Left lung (tissue), 10 donors: ENCODE measurements around the gene SECISBP2. TPM values are rescaled to one million over a fixed set of nuclear protein-coding genes. Genes with fewer than 3 reads are reported as not detected.
"Not testable (repeated sequence)": the region's sequence is repeated elsewhere in the genome, so short reads cannot be mapped to it uniquely, and the experiment has no call there.

Experiments
- ATAC-seq: fragments of 200-7000 bp; cut with Tn5 transposase; one replicate; pipeline ENCODE4 v1.9.1; 2020; ENCODE audit warnings: moderate library complexity
- DNase-seq, 4 donors: peaks; one replicate each; pipeline ENCODE4 v3.0.0-alpha.2; 2013 to 2020
- H3K27ac ChIP-seq, 2 donors: fragments of 200-600 bp; sonication (generic) in 1 of 2; one replicate each; pipeline versions ENCODE4 v1.5.0 to v1.8.0; 2020 to 2021
- H3K27me3 ChIP-seq, 2 donors: fragments of 200-600 bp; sonication (generic) in 1 of 2; one replicate each; pipeline versions ENCODE4 v1.5.0 to v1.8.0; 2020 to 2021
- H3K36me3 ChIP-seq, 2 donors: fragments of 200-600 bp; sonication (generic) in 1 of 2; one replicate each; pipeline versions ENCODE4 v1.5.0 to v1.8.0; 2020 to 2021
- H3K4me1 ChIP-seq, 2 donors: fragments of 200-600 bp; one replicate each; pipeline ENCODE4 v1.8.0; 2021
- H3K4me3 ChIP-seq, 2 donors: fragments of 200-600 bp; sonication (generic) in 1 of 2; one replicate each; pipeline versions ENCODE4 v1.5.0 to v1.8.0; 2020 to 2021; ENCODE audit warnings: mild to moderate bottlenecking in 1 of 2
- H3K9me3 ChIP-seq, 2 donors: fragments of 200-600 bp; sonication (generic) in 1 of 2; one replicate each; pipeline versions ENCODE4 v1.5.0 to v1.8.0; 2020 to 2021
- intact Hi-C, 2 donors: fragments of 100-400 bp; cut with DNase I; formaldehyde crosslinking; loops; one replicate each; pipeline versions ENCODE4 v1.11.2 to v1.14.2; 2022
- polyA plus RNA-seq, 6 donors: library from polyadenylated mRNA; unstranded; fragments of 120-200 nt; gene quantifications; one replicate each; pipeline ENCODE4 v1.2.1, GENCODE V29; 2013; ENCODE audit not compliant: insufficient read length in 6 of 6
- total RNA-seq, 2 donors: library from RNA; stranded (reverse); fragmentation: NEBNext Ultra II Directional; extraction: Animal tissue kit (Norgen Biotek cat#: 25700); gene quantifications; one replicate each; pipeline ENCODE4 v1.2.1, GENCODE V29; 2021
- TF ChIP-seq, protein P1 (sequence below), 2 donors: fragments of 200-600 bp; sonication (generic) in 1 of 2; IDR thresholded peaks; one replicate each; pipeline versions ENCODE4 v1.5.0 to v1.8.0; 2021; ENCODE audit warnings: antibody characterized with exemption in 2 of 2
- donor health status: DM: no; HTN: yes; CAD: no.
- donor health status: DM: no; HTN: no; CAD: no.

SECISBP2 gene
- total and polyA plus RNA-seq, 8 donors, result 31.4 to 92.8 (median 89.3) TPM

GRCh38 chr9:89340332-89340731 lies 22.0 kb downstream of the SECISBP2 start:
- no peak for DNase-seq
- Histone ChIP-seq H3K9me3 (no peaks in the 10 kb centered on the region), H3K36me3 (peaks cover 0 to 97% of the 10 kb centered on the region in 2 donors), H3K27ac (no peak overlapping the region), H3K4me1 (no peaks in the 10 kb centered on the region), H3K4me3 (no peak overlapping the region), H3K27me3 (no peaks in the 10 kb centered on the region)
- intact Hi-C loops, result no loop called here
- no peak for ATAC-seq
- TF ChIP-seq, protein P1, sequence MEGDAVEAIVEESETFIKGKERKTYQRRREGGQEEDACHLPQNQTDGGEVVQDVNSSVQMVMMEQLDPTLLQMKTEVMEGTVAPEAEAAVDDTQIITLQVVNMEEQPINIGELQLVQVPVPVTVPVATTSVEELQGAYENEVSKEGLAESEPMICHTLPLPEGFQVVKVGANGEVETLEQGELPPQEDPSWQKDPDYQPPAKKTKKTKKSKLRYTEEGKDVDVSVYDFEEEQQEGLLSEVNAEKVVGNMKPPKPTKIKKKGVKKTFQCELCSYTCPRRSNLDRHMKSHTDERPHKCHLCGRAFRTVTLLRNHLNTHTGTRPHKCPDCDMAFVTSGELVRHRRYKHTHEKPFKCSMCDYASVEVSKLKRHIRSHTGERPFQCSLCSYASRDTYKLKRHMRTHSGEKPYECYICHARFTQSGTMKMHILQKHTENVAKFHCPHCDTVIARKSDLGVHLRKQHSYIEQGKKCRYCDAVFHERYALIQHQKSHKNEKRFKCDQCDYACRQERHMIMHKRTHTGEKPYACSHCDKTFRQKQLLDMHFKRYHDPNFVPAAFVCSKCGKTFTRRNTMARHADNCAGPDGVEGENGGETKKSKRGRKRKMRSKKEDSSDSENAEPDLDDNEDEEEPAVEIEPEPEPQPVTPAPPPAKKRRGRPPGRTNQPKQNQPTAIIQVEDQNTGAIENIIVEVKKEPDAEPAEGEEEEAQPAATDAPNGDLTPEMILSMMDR (IDR thresholded peaks at IDR 0.05), result no peak

DNA sequence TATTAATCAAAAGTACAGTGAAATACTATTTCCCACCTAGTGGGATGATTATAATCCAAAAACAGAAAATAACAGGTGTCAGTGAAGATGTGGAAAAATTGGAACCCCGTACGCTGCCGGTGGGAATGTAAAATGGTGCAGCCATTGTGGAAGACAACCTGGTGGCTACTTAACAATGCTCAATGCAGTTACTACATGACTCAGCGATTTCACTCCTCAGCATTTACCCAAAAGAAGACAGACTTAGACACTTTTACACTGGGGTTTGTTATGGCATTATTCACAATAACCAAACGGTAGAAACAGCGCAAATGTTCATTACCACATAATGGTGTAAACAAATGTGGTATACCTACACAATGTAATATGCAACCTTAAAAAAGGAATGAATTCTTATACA lies 23.9 kb downstream of the SECISBP2 start:
- no peaks in the 10 kb centered on the region for H3K9me3 ChIP-seq
- no peaks in the 10 kb centered on the region for H3K27me3 ChIP-seq
- DNase-seq, result no peak
- ATAC-seq, result no peak
- H3K4me3 ChIP-seq, result no peak overlapping the region
- peaks cover 0 to 100% of the 10 kb centered on the region in 2 donors for H3K36me3 ChIP-seq
- intact Hi-C loops, result no loop called here
- no peak overlapping the region for H3K27ac ChIP-seq
- no peaks in the 10 kb centered on the region for H3K4me1 ChIP-seq
- TF ChIP-seq, protein P1 (IDR thresholded peaks at IDR 0.05), result no peak

GRCh38 chr9:89342948-89343347 lies 24.6 kb downstream of the SECISBP2 start:
- no peak for ATAC-seq
- Histone ChIP-seq H3K27me3 (no peaks in the 10 kb centered on the region), H3K4me3 (no peak overlapping the region), H3K4me1 (no peaks in the 10 kb centered on the region), H3K27ac (no peak overlapping the region), H3K36me3 (peaks cover 0 to 100% of the 10 kb centered on the region in 2 donors), H3K9me3 (no peaks in the 10 kb centered on the region)
- intact Hi-C loops, result no loop called here
- no peak for DNase-seq
- TF ChIP-seq, protein P1 (IDR thresholded peaks at IDR 0.05), result no peak

- H3K4me1 ChIP-seq, DNase-seq, H3K27me3 ChIP-seq, H3K4me3 ChIP-seq, ATAC-seq, H3K27ac ChIP-seq, intact Hi-C loops, H3K9me3 ChIP-seq: not testable (repeated sequence)
- peaks cover 0 to 100% of the 10 kb centered on the region in 2 donors for H3K36me3 ChIP-seq
These were observed 25.5 kb downstream of the SECISBP2 start for GRCh38 chr9:89343812-89344211.

DNA sequence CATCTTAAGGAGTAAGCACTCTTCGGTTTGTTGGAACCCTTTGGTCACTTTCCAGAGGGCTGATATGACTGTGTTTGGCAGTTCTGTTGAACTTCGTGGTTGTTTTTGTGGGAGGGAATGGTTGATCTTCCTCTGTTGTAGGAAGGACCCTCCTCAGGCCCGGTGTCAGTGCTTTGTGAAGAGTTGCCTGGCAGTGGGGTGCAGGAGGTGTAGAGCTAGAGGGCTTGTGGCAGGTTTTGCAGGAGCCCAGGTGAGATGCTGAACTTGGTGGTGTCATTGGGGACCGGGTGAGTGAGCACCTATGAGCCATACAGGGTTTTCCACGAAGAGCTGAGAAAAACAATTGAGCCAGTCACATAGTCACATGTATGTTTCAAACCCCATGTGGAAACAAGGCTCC lies 27.2 kb downstream of the SECISBP2 start:
- H3K36me3 ChIP-seq, result peaks cover 6 to 100% of the 10 kb centered on the region in 2 donors
- H3K4me3 ChIP-seq, result no peak overlapping the region
- no peaks in the 10 kb centered on the region for H3K27me3 ChIP-seq
- TF ChIP-seq, protein P1 (IDR thresholded peaks at IDR 0.05), result no peak
- DNase-seq, result no peak
- H3K9me3 ChIP-seq, result no peaks in the 10 kb centered on the region
- no peak overlapping the region for H3K27ac ChIP-seq
- H3K4me1 ChIP-seq, result no peaks in the 10 kb centered on the region
- ATAC-seq, result no peak
- intact Hi-C loops, result no loop called here

GRCh38 chr9:89346696-89347095 lies 28.4 kb downstream of the SECISBP2 start:
- H3K27ac ChIP-seq, result no peak overlapping the region
- no peaks in the 10 kb centered on the region for H3K27me3 ChIP-seq
- intact Hi-C loops, result no loop called here
- H3K4me1 ChIP-seq, result peaks cover 0 to 10% of the 10 kb centered on the region in 2 donors
- peaks cover 6 to 100% of the 10 kb centered on the region in 2 donors for H3K36me3 ChIP-seq
- TF ChIP-seq, protein P1 (IDR thresholded peaks at IDR 0.05), result no peak
- ATAC-seq, result no peak
- DNase-seq, result no peak
- no peak overlapping the region for H3K4me3 ChIP-seq
- H3K9me3 ChIP-seq, result no peaks in the 10 kb centered on the region
